GM19035 (cell line): ENCODE data around the gene VIPR2.
"Not testable (repeated sequence)": the region's sequence is repeated elsewhere in the genome, so short reads cannot be mapped to it uniquely, and the experiment has no call there.

Experiments
- ATAC-seq: cut with Tn5 transposase; IDR thresholded peaks from one replicate; pipeline ENCODE4 v1.9.1; 2021; ENCODE audit not compliant: unreplicated experiment

The VIPR2 gene

GRCh38 chr7:159140170-159140910 is 4.3 kb downstream of the VIPR2 start:
- ATAC-seq, result no peak

GRCh38 chr7:159139639-159140038 is 5.0 kb downstream of the VIPR2 start:
- no peak for ATAC-seq

- ATAC-seq, result no peak
Observed at GRCh38 chr7:159139202-159139601, 5.5 kb downstream of the VIPR2 start.

- ATAC-seq, result no peak
Observed at GRCh38 chr7:159138508-159138907, 6.2 kb downstream of the VIPR2 start.

GRCh38 chr7:159137906-159138305 is 6.8 kb downstream of the VIPR2 start:
- no peak for ATAC-seq

GRCh38 chr7:159136846-159137245 is 7.8 kb downstream of the VIPR2 start:
- no peak for ATAC-seq

GRCh38 chr7:159136442-159136841 is 8.2 kb downstream of the VIPR2 start:
- no peak for ATAC-seq

- no peak for ATAC-seq
Observed at GRCh38 chr7:159136013-159136412, 8.7 kb downstream of the VIPR2 start.

- ATAC-seq, result not testable (repeated sequence)
Observed at GRCh38 chr7:159132670-159133443, 11.8 kb downstream of the VIPR2 start.

- ATAC-seq, result no peak
Observed at GRCh38 chr7:159130820-159131219, 13.8 kb downstream of the VIPR2 start.

- no peak for ATAC-seq
Observed at GRCh38 chr7:159130199-159130775, 14.4 kb downstream of the VIPR2 start.

GRCh38 chr7:159128767-159129166 is 15.9 kb downstream of the VIPR2 start:
- no peak for ATAC-seq

- no peak for ATAC-seq
Observed at GRCh38 chr7:159127691-159128642, 16.7 kb downstream of the VIPR2 start.

GRCh38 chr7:159126311-159127260 is 18.1 kb downstream of the VIPR2 start:
- ATAC-seq, result no peak

GRCh38 chr7:159125955-159126270 is 18.8 kb downstream of the VIPR2 start:
- no peak for ATAC-seq

GRCh38 chr7:159125104-159125954 is 19.3 kb downstream of the VIPR2 start:
- no peak for ATAC-seq

- not testable (repeated sequence) for ATAC-seq
Observed at GRCh38 chr7:159123793-159124192, 20.9 kb downstream of the VIPR2 start.

GRCh38 chr7:159123294-159123693 is 21.4 kb downstream of the VIPR2 start:
- ATAC-seq, result not testable (repeated sequence)

GRCh38 chr7:159122276-159122675 is 22.4 kb downstream of the VIPR2 start:
- ATAC-seq, result no peak
